ENCODE measurements around the gene SERPINB7. TPM values are rescaled to one million over a fixed set of nuclear protein-coding genes. Genes with fewer than 3 reads are reported as not detected.

The SERPINB7 gene
- total and polyA plus RNA-seq, 11 donors = 1.4 TPM; not detected in 10

DNA sequence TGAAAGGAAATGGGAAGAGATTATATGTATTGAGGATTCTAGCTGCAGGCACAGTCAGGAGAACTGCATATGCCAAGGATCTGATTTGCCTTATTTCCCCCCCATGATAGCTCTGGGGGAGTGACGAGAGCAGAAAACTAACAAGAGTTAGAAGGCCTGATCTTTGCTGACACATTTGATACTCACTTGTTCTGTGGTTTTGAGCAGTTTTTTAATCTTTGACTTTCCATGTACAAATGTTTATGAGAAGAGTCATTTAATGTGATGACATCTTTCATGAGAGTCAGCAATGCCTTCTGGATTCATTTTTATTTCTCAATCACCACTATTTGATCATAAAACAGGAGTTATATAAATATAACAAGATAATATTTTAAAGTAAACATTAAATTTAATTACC lies 12.7 kb upstream of the SERPINB7 start:
- Histone ChIP-seq H3K4me1 (no peaks in the 10 kb centered on the region), H3K27ac (no peak overlapping the region), H3K4me3 (no peak overlapping the region), H3K36me3 (no peaks in the 10 kb centered on the region), H3K9me3 (peaks cover 0 to 18% (median 11%) of the 10 kb centered on the region in 12 donors), H3K27me3 (no peaks in the 10 kb centered on the region)
- intact Hi-C loops (cut with DNase I) = no loop called here
- 68 to 80% (median 71%) methylated on average over 1 of the region's 1 CpG for WGBS, 4 donors
- ATAC-seq = no peak
- TF ChIP-seq, protein P1, sequence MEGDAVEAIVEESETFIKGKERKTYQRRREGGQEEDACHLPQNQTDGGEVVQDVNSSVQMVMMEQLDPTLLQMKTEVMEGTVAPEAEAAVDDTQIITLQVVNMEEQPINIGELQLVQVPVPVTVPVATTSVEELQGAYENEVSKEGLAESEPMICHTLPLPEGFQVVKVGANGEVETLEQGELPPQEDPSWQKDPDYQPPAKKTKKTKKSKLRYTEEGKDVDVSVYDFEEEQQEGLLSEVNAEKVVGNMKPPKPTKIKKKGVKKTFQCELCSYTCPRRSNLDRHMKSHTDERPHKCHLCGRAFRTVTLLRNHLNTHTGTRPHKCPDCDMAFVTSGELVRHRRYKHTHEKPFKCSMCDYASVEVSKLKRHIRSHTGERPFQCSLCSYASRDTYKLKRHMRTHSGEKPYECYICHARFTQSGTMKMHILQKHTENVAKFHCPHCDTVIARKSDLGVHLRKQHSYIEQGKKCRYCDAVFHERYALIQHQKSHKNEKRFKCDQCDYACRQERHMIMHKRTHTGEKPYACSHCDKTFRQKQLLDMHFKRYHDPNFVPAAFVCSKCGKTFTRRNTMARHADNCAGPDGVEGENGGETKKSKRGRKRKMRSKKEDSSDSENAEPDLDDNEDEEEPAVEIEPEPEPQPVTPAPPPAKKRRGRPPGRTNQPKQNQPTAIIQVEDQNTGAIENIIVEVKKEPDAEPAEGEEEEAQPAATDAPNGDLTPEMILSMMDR (IDR thresholded peaks at IDR 0.05) = no peak
- TF ChIP-seq POLR2A (IDR thresholded peaks at IDR 0.05) = no peak
- DNase-seq = no peak

DNA sequence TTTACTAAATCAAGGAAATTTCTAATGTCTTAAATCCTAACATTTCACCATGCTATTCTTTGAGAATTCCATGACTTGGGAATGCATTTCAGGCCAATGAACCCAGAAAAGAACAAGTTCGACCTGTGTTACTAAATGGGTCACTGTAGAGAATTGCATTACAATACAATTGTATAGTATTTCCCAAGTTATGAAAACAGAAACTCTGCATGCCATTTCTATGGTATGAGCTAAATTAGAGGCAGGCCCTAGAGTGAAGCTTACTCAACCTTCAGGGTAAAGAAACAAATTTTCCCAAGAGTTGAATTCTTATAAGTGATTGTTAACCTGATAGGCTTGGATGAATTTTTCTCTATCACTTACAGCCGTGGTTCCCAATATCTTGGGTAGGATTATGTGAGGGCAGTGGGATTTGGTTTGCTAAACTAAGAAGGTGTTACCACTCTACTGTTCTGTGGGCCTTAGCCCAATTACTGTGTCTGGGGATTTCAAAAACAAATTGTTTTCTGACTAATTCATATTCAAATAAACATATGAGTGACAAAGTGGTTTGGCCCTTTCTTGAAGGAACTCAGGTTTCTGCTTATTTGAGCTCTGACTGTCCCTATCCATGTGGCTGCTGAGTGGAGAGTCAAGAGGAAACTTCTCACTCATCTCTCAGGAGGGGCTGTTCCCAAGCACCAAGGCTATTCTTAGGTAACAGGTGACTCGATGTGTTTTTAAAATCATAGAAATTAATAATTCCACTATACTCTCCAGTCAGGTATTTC lies 11.2 kb upstream of the SERPINB7 start:
- ATAC-seq (no peak), DNase-seq (no peak)
- H3K4me3 ChIP-seq = no peak overlapping the region
- H3K27ac ChIP-seq = no peak overlapping the region
- intact Hi-C loops (cut with DNase I) = no loop called here
- 67 to 72% (median 71%) methylated on average over 3 of the region's 3 CpGs for WGBS, 4 donors
- no peaks in the 10 kb centered on the region for H3K36me3 ChIP-seq
- no peaks in the 10 kb centered on the region for H3K4me1 ChIP-seq
- peaks cover 0 to 18% (median 10%) of the 10 kb centered on the region in 12 donors for H3K9me3 ChIP-seq
- TF ChIP-seq, protein P1 (IDR thresholded peaks at IDR 0.05) = no peak
- TF ChIP-seq POLR2A (IDR thresholded peaks at IDR 0.05) = no peak
- no peaks in the 10 kb centered on the region for H3K27me3 ChIP-seq

DNA sequence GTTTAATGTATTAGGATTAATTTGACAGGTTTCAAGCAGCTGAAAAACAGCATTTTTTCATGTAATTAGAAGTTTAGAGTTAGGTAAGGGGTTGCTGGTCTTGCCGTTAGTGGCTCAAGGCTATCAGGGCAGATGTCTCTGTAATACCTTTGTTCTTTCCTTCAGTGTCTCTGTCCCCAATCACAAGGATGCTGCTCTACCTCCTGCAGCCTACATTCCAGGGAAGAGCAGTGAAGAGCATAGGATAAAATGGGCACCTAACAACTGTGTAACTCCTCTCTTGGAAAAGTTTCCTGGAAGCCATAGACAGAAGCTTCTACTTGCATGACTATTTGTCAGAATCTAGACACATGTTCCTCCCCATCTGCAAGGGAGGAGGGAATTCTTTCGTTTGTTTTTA lies 9.4 kb upstream of the SERPINB7 start:
- DNase-seq (no peak), ATAC-seq (no peak)
- intact Hi-C loops (cut with DNase I) = no loop called here
- no peaks in the 10 kb centered on the region for H3K4me1 ChIP-seq
- no peak overlapping the region for H3K27ac ChIP-seq
- WGBS, 4 donors = 62 to 74% (median 70%) methylated on average over 2 of the region's 2 CpGs
- no peaks in the 10 kb centered on the region for H3K27me3 ChIP-seq
- H3K9me3 ChIP-seq = peaks cover 0 to 3% (median 0%) of the 10 kb centered on the region in 12 donors
- no peak for TF ChIP-seq POLR2A (IDR thresholded peaks at IDR 0.05)
- H3K36me3 ChIP-seq = no peaks in the 10 kb centered on the region
- H3K4me3 ChIP-seq = no peak overlapping the region

DNA sequence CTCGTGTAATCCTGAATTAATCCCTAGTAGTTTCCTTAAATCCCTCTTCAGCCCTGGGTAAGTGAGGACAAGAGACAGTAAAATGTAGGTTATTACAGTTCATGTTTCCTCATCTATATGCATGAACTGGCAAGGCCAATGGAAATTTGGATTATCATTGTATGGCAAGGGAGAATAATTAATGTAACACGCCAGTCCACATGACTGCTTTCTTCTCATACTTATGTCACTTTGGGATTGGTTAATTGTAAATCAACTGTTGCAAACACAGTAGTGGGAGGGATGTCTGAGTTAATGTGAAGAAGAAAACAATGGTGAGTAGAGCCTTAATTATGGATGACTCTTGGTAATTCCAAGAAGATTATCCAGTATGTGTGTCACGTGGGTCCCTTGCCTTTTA lies 1.7 kb upstream of the SERPINB7 start:
- H3K4me1 ChIP-seq = no peaks in the 10 kb centered on the region
- TF ChIP-seq, protein P1 (IDR thresholded peaks at IDR 0.05) = no peak
- TF ChIP-seq POLR2A (IDR thresholded peaks at IDR 0.05) = no peak
- DNase-seq (no peak), ATAC-seq (no peak)
- 69 to 83% (median 75%) methylated on average over 3 of the region's 3 CpGs for WGBS, 4 donors
- H3K27ac ChIP-seq = no peak overlapping the region
- no peaks in the 10 kb centered on the region for H3K9me3 ChIP-seq
- intact Hi-C loops (cut with DNase I) = no loop called here
- no peak overlapping the region for H3K4me3 ChIP-seq
- H3K27me3 ChIP-seq = no peaks in the 10 kb centered on the region
- no peaks in the 10 kb centered on the region for H3K36me3 ChIP-seq

DNA sequence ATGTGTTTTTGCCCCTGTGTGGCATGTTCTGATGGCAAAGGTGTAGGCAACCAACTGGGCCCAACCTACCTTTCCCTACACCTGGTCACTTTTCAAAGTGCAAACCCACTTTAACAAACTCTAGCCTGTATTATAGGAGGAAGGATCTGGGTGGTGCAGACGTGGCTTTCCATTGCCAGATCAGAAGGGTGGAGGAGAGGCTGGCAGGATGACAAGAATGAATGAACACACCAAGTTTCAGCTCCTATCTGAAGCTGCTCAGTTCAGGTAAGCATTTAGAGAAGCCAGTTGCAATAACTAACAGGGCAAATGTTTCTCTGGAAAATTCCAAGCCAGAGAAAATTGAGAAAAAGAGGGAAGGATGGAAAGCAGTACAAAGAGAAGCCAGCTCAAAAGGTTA lies 707 bp upstream of the SERPINB7 start:
- no peaks in the 10 kb centered on the region for H3K36me3 ChIP-seq
- WGBS, 4 donors = 25 to 45% (median 37%) methylated on average over 1 of the region's 1 CpG
- intact Hi-C loops (cut with DNase I) = no loop called here
- no peaks in the 10 kb centered on the region for H3K27me3 ChIP-seq
- H3K4me1 ChIP-seq = no peaks in the 10 kb centered on the region
- TF ChIP-seq, protein P1 (IDR thresholded peaks at IDR 0.05) = no peak
- no peak for TF ChIP-seq POLR2A (IDR thresholded peaks at IDR 0.05)
- no peak overlapping the region for H3K27ac ChIP-seq
- H3K4me3 ChIP-seq = no peak overlapping the region
- ATAC-seq (no peak), DNase-seq (no peak)
- H3K9me3 ChIP-seq = no peaks in the 10 kb centered on the region
